PC-9 (cell line): Measurements from ENCODE around the gene ADAMTSL1. TPM values are rescaled to one million over a fixed set of nuclear protein-coding genes. Genes with fewer than 3 reads are reported as not detected.

Source experiments
- BruUV-seq: library from RNA; stranded (reverse); fragments of 400-500 nt; replicated peaks from 2 replicates; lab custom pipeline; 2021; lab: Mats Ljungman, UMichigan
- CTCF ChIA-PET: fragments of 300-600 bp; sonication (Branson Sonifier 250); formaldehyde crosslinking; loops from one replicate; lab custom pipeline; 2022; ENCODE audit warnings: antibody characterized with exemption; lab: Charles Lee
- POLR2A ChIA-PET: fragments of 300-600 bp; sonication (Branson Sonifier 250); formaldehyde crosslinking; loops from one replicate; lab custom pipeline; 2022; ENCODE audit warnings: antibody characterized with exemption; ENCODE audit not compliant: unreplicated experiment; lab: Charles Lee
- DNase-seq, 2 experiments: peaks; one replicate each; pipeline versions ENCODE4 v3.0.0 to v3.0.0-alpha.2; 2015 to 2022; ENCODE audit warnings: mixed read lengths in 1 of 2
- H2AFZ ChIP-seq: fragments of 200-600 bp; sonication (generic); 2 replicates; pipeline ENCODE4 v1.8.1; 2017; ENCODE audit warnings: antibody characterized with exemption
- H3F3A ChIP-seq: fragments of 200-600 bp; sonication (generic); 2 replicates; pipeline ENCODE4 v1.8.1; 2017; ENCODE audit warnings: antibody characterized with exemption, mild to moderate bottlenecking, low read depth; ENCODE audit not compliant: insufficient read depth
- H3K27ac ChIP-seq: fragments of 200-600 bp; sonication (generic); 2 replicates; pipeline ENCODE4 v1.6.1; 2016; ENCODE audit warnings: mixed run types
- H3K27me3 ChIP-seq: fragments of 200-600 bp; sonication (generic); 2 replicates; pipeline ENCODE4 v1.6.1; 2016; ENCODE audit warnings: low read depth, mixed run types; ENCODE audit not compliant: insufficient read depth
- H3K36me3 ChIP-seq: fragments of 200-600 bp; sonication (generic); 2 replicates; pipeline ENCODE4 v1.6.1; 2016; ENCODE audit warnings: low read depth, mixed run types
- H3K4me1 ChIP-seq: fragments of 200-600 bp; sonication (generic); replicated peaks from 2 replicates; pipeline ENCODE4 v1.6.1; 2016; ENCODE audit warnings: mixed run types; ENCODE audit not compliant: insufficient read depth
- H3K4me2 ChIP-seq: fragments of 200-600 bp; sonication (generic); 2 replicates; pipeline ENCODE4 v1.6.1; 2017; ENCODE audit warnings: mixed run types
- H3K4me3 ChIP-seq: fragments of 200-600 bp; sonication (generic); 2 replicates; pipeline ENCODE4 v1.6.1; 2016; ENCODE audit warnings: mixed run types
- H3K79me2 ChIP-seq: fragments of 200-600 bp; sonication (generic); 2 replicates; pipeline ENCODE4 v1.6.1; 2017; ENCODE audit warnings: low read depth, mixed run types
- H3K9me2 ChIP-seq: fragments of 200-600 bp; sonication (generic); 2 replicates; pipeline ENCODE4 v1.8.1; 2017; ENCODE audit warnings: mild to moderate bottlenecking; ENCODE audit not compliant: insufficient read depth
- H3K9me3 ChIP-seq: fragments of 200-600 bp; sonication (generic); 2 replicates; pipeline ENCODE4 v1.8.1; 2016; ENCODE audit warnings: low read depth; ENCODE audit not compliant: insufficient read depth
- H4K20me1 ChIP-seq: fragments of 200-600 bp; sonication (generic); 2 replicates; pipeline ENCODE4 v1.8.1; 2017; ENCODE audit not compliant: insufficient read depth
- EZH2 ChIP-seq: fragments of 200-600 bp; sonication (generic); IDR thresholded peaks from 2 replicates; pipeline ENCODE4 v1.8.0; 2017; ENCODE audit warnings: antibody characterized with exemption, low read depth
- intact Hi-C: fragments of 100-400 bp; cut with micrococcal nuclease; formaldehyde crosslinking; loops from one replicate; pipeline ENCODE4 v1.10.0; 2022; ENCODE audit not compliant: unreplicated experiment
- total RNA-seq: library from RNA; stranded (reverse); gene quantifications from 2 replicates; pipeline ENCODE4 v1.2.3, GENCODE V29; 2021
- TF ChIP-seq, protein P1 (sequence below): fragments of 200-600 bp; sonication (generic); conservative IDR thresholded peaks from 2 replicates; pipeline ENCODE4 v1.6.1; 2017; ENCODE audit warnings: mixed run types, antibody characterized with exemption, mild to moderate bottlenecking, moderate library complexity

Gene ADAMTSL1
- total RNA-seq, 1 experiment from 2014 or later = not detected

DNA sequence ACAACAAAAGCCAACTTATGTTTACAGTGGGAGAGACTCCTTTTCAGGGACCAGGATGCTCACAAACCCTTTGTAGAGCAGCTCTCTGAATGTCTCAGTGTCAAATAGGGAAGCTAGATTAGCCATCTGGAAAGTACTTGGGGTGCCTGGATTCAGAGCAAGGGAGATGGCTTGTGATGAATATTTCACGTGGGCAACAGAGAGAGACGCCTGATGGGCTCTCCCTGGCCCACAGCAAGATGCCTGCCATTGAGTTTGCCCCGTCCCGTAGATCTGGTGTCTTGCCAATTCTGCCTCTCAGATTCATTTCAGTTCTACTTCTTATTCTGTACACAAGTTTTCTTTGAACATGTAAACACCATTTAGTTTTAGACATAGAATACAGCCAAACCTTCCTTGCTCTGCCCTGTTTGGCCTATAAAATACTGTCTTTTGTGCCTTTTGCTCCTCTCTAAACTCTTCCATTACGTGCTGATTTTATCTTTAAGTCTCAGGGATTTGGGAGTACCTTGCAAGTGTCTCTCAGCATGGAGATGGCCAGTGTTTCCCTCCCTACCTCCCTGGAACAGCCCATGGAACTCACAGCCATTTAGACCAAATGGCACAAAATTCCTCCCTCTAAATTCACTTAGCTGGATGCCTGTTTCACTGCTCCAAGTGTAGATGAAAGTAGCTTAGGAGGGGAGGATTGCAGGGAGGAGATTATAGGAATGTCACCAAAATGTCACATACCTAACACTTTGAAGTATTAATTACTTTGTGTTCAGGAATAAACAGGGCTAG is 324.7 kb downstream of the ADAMTSL1 start:
- H3K36me3 ChIP-seq = no peaks in the 10 kb centered on the region
- H3F3A ChIP-seq = no peaks in the 10 kb centered on the region
- H3K27me3 ChIP-seq = 0 out of 2 replicates have a peak, but pooled peaks cover 6% of the 10 kb centered on the region
- no peaks in the 10 kb centered on the region for H3K9me3 ChIP-seq
- no peak overlapping the region for H3K4me3 ChIP-seq
- TF ChIP-seq, protein P1, sequence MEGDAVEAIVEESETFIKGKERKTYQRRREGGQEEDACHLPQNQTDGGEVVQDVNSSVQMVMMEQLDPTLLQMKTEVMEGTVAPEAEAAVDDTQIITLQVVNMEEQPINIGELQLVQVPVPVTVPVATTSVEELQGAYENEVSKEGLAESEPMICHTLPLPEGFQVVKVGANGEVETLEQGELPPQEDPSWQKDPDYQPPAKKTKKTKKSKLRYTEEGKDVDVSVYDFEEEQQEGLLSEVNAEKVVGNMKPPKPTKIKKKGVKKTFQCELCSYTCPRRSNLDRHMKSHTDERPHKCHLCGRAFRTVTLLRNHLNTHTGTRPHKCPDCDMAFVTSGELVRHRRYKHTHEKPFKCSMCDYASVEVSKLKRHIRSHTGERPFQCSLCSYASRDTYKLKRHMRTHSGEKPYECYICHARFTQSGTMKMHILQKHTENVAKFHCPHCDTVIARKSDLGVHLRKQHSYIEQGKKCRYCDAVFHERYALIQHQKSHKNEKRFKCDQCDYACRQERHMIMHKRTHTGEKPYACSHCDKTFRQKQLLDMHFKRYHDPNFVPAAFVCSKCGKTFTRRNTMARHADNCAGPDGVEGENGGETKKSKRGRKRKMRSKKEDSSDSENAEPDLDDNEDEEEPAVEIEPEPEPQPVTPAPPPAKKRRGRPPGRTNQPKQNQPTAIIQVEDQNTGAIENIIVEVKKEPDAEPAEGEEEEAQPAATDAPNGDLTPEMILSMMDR = no peak
- TF ChIP-seq EZH2 = no peak
- no peak overlapping the region for H2AFZ ChIP-seq
- no peak for DNase-seq
- H3K4me2 ChIP-seq = no peak overlapping the region
- no peaks in the 10 kb centered on the region for H3K4me1 ChIP-seq
- ChIA-PET CTCF (no interaction called here), POLR2A (no interaction called here)
- 0 out of 2 replicates have a peak, but pooled peaks cover 4% of the 10 kb centered on the region for H3K9me2 ChIP-seq
- no peaks in the 10 kb centered on the region for H4K20me1 ChIP-seq
- H3K79me2 ChIP-seq = no peaks in the 10 kb centered on the region
- BruUV-seq = no TSS peak
- H3K27ac ChIP-seq = no peak overlapping the region
- intact Hi-C loops = no loop called here

DNA sequence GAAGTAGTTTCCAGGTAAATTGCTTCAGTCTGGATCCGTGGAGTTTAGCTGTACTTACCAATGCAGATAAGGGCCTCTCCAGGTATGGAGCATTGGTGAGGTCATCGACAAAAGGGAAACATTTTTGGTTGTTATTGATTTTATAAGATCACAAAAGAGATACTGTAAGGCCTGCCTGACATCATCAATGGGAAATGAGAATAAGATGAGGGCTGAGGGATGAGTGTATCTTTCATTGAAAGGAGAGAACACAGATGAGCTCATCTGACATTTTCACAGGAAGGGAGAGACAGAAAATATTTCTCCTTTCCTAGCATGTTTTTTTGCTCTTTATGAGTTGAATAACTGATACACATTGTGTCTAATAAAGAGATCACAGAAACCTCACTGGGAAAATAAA is 325.5 kb downstream of the ADAMTSL1 start:
- no TSS peak for BruUV-seq
- H2AFZ ChIP-seq = no peak overlapping the region
- no peak for DNase-seq
- no peaks in the 10 kb centered on the region for H4K20me1 ChIP-seq
- no peaks in the 10 kb centered on the region for H3K79me2 ChIP-seq
- no peaks in the 10 kb centered on the region for H3K9me3 ChIP-seq
- H3K27ac ChIP-seq = no peak overlapping the region
- ChIA-PET POLR2A (no interaction called here), CTCF (no interaction called here)
- H3F3A ChIP-seq = no peaks in the 10 kb centered on the region
- intact Hi-C loops = no loop called here
- H3K27me3 ChIP-seq = 0 out of 2 replicates have a peak, but pooled peaks cover 6% of the 10 kb centered on the region
- no peak for TF ChIP-seq EZH2
- TF ChIP-seq, protein P1 = no peak
- H3K4me3 ChIP-seq = no peak overlapping the region
- no peaks in the 10 kb centered on the region for H3K36me3 ChIP-seq
- 0 out of 2 replicates have a peak, but pooled peaks cover 4% of the 10 kb centered on the region for H3K9me2 ChIP-seq
- H3K4me2 ChIP-seq = no peak overlapping the region
- H3K4me1 ChIP-seq = no peaks in the 10 kb centered on the region

DNA sequence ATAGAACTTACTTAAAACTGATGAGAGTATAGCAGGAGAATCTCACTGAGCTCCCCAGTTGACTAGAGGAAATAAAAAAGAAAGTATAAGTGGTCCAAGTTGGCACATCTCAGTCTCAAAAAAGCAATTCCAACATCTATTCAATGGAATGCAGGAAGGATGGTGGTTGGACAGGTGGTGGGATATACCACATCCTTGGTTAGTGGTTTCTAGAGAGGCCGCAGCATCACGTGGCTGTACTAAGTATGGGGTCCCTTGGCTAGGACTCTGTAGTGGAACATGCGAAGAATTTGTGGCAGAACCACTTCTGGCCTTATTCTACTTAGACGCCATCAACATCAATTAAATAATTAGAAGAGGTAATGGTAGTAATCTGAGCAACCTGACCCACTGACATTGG is 326.6 kb downstream of the ADAMTSL1 start:
- no peak for DNase-seq
- CTCF ChIA-PET = no interaction called here
- Histone ChIP-seq H3K9me3 (no peaks in the 10 kb centered on the region), H3K4me1 (no peaks in the 10 kb centered on the region), H3K4me2 (no peak overlapping the region), H3K79me2 (no peaks in the 10 kb centered on the region), H3K27me3 (0 out of 2 replicates have a peak, but pooled peaks cover 4% of the 10 kb centered on the region), H3F3A (no peaks in the 10 kb centered on the region), H3K36me3 (no peaks in the 10 kb centered on the region), H4K20me1 (no peaks in the 10 kb centered on the region), H3K9me2 (0 out of 2 replicates have a peak, but pooled peaks cover 4% of the 10 kb centered on the region), H3K4me3 (no peak overlapping the region), H2AFZ (no peak overlapping the region), H3K27ac (no peak overlapping the region)
- BruUV-seq = no TSS peak
- POLR2A ChIA-PET = no interaction called here
- intact Hi-C loops = no loop called here
- TF ChIP-seq, protein P1 = no peak
- no peak for TF ChIP-seq EZH2
